Type B pancreatic cell (in vitro differentiated cells): ENCODE results near the gene USP34. TPM values are rescaled to one million over a fixed set of nuclear protein-coding genes. Genes with fewer than 3 reads are reported as not detected.
A peak's percentile ranks its signal among the peaks of the same experiment; 100 is the strongest.
"Not testable (repeated sequence)": the region's sequence is repeated elsewhere in the genome, so short reads cannot be mapped to it uniquely, and the experiment has no call there.

Experiments used
- DNase-seq: peaks from one replicate; pipeline ENCODE4 v3.0.0; 2021; ENCODE audit warnings: mixed read lengths; ENCODE audit not compliant: unreplicated experiment; ENCODE audit errors: extremely low spot score
- H3K27ac Mint-ChIP-seq: 2 replicates; pipeline ENCODE4 v1.8.0; 2021; ENCODE audit warnings: mild to moderate bottlenecking, mixed read lengths
- H3K27me3 Mint-ChIP-seq: 2 replicates; pipeline ENCODE4 v1.8.0; 2021; ENCODE audit warnings: mixed read lengths
- H3K36me3 Mint-ChIP-seq: 2 replicates; pipeline ENCODE4 v1.8.0; 2021; ENCODE audit warnings: mixed read lengths
- H3K4me1 Mint-ChIP-seq: one replicate; pipeline ENCODE4 v1.8.0; 2021; ENCODE audit warnings: mixed read lengths; ENCODE audit not compliant: unreplicated experiment
- H3K4me3 Mint-ChIP-seq: 2 replicates; pipeline ENCODE4 v1.8.0; 2021; ENCODE audit warnings: mild to moderate bottlenecking, mixed read lengths
- H3K9me3 Mint-ChIP-seq: 2 replicates; pipeline ENCODE4 v1.8.0; 2021; ENCODE audit warnings: mixed read lengths
- total RNA-seq: library from RNA; stranded (reverse); gene quantifications from 2 replicates; pipeline ENCODE4 v1.2.1, GENCODE V29; 2021; ENCODE audit warnings: low replicate concordance
- TF ChIP-seq, protein P1 (sequence below): fragments of 200-600 bp; sonication (generic); conservative IDR thresholded peaks from 2 replicates; pipeline ENCODE4 v1.5.0; 2021; ENCODE audit warnings: antibody characterized with exemption, mild to moderate bottlenecking

Gene USP34
- total RNA-seq, 1 donor from 2014 or later = 94.7 TPM

- Mint-ChIP-seq H3K27me3 (no peaks in the 10 kb centered on the region), H3K36me3 (peaks cover 32% of the 10 kb centered on the region), H3K27ac (no peak overlapping the region), H3K4me1 (no peaks in the 10 kb centered on the region), H3K9me3 (no peaks in the 10 kb centered on the region), H3K4me3 (no peak overlapping the region)
- TF ChIP-seq, protein P1, sequence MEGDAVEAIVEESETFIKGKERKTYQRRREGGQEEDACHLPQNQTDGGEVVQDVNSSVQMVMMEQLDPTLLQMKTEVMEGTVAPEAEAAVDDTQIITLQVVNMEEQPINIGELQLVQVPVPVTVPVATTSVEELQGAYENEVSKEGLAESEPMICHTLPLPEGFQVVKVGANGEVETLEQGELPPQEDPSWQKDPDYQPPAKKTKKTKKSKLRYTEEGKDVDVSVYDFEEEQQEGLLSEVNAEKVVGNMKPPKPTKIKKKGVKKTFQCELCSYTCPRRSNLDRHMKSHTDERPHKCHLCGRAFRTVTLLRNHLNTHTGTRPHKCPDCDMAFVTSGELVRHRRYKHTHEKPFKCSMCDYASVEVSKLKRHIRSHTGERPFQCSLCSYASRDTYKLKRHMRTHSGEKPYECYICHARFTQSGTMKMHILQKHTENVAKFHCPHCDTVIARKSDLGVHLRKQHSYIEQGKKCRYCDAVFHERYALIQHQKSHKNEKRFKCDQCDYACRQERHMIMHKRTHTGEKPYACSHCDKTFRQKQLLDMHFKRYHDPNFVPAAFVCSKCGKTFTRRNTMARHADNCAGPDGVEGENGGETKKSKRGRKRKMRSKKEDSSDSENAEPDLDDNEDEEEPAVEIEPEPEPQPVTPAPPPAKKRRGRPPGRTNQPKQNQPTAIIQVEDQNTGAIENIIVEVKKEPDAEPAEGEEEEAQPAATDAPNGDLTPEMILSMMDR = no peak
- no peak for DNase-seq
These were observed 28.2 kb upstream of the USP34 start for GRCh38 chr2:61499060-61499459.

- Mint-ChIP-seq H3K9me3 (no peaks in the 10 kb centered on the region), H3K27me3 (no peaks in the 10 kb centered on the region), H3K27ac (no peak overlapping the region), H3K36me3 (peaks cover 36% of the 10 kb centered on the region), H3K4me3 (no peak overlapping the region), H3K4me1 (no peaks in the 10 kb centered on the region)
- DNase-seq = no peak
- TF ChIP-seq, protein P1 = no peak
These were observed 22.6 kb upstream of the USP34 start for GRCh38 chr2:61493523-61493942.

- no peaks in the 10 kb centered on the region for H3K4me1 Mint-ChIP-seq
- no peaks in the 10 kb centered on the region for H3K27me3 Mint-ChIP-seq
- H3K9me3 Mint-ChIP-seq = no peaks in the 10 kb centered on the region
- TF ChIP-seq, protein P1 = no peak
- no peak for DNase-seq
- H3K27ac Mint-ChIP-seq = no peak overlapping the region
- no peak overlapping the region for H3K4me3 Mint-ChIP-seq
- peaks cover 43% of the 10 kb centered on the region for H3K36me3 Mint-ChIP-seq
These were observed 21.6 kb upstream of the USP34 start for GRCh38 chr2:61492476-61492875.

DNA sequence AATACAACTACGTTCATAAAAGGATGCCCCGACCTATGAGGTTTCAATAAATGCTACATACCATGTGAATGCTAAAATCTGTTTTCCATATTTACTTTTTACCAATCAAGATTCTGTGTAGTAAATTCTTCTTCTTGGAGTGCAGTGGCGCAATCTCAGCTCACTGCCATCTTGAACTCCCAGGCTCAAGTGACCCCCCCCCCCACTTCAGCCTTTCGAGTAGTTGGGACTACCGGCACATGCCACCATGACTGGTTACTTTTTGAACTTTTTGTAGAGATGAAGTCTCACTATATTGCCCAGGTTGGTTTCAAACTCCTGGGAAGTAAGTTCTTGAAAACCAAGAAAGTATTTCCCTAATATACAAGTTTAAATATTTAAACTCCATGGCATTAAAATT lies 14.4 kb upstream of the USP34 start:
- no peak overlapping the region for H3K4me3 Mint-ChIP-seq
- TF ChIP-seq, protein P1 = no peak
- H3K27ac Mint-ChIP-seq = no peak overlapping the region
- H3K9me3 Mint-ChIP-seq = no peaks in the 10 kb centered on the region
- H3K36me3 Mint-ChIP-seq = peaks cover 47% of the 10 kb centered on the region
- H3K27me3 Mint-ChIP-seq = no peaks in the 10 kb centered on the region
- no peak for DNase-seq
- H3K4me1 Mint-ChIP-seq = no peaks in the 10 kb centered on the region

DNA sequence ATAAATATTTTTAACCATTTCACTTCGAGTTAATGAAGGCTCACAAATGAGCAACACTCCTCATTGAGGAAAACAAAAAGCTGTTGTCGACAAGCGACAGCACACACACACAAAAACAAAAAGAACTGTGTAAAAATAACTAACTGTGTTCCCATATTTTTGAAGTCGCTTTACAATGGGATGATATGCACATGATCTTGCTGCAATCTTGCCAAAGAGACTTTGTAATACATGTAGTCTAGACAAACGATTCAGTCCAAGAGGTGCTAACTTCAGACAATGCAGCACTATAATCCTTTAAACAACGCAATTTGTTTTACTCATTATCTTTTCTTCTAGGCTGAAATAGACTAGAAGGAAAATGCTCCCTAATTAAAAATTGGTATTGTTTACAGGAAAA lies 7.2 kb upstream of the USP34 start:
- TF ChIP-seq, protein P1 = no peak
- Mint-ChIP-seq H3K27me3 (no peaks in the 10 kb centered on the region), H3K27ac (no peak overlapping the region), H3K4me1 (no peaks in the 10 kb centered on the region), H3K36me3 (peaks cover 18% of the 10 kb centered on the region), H3K9me3 (no peaks in the 10 kb centered on the region), H3K4me3 (no peak overlapping the region)
- DNase-seq = no peak

DNA sequence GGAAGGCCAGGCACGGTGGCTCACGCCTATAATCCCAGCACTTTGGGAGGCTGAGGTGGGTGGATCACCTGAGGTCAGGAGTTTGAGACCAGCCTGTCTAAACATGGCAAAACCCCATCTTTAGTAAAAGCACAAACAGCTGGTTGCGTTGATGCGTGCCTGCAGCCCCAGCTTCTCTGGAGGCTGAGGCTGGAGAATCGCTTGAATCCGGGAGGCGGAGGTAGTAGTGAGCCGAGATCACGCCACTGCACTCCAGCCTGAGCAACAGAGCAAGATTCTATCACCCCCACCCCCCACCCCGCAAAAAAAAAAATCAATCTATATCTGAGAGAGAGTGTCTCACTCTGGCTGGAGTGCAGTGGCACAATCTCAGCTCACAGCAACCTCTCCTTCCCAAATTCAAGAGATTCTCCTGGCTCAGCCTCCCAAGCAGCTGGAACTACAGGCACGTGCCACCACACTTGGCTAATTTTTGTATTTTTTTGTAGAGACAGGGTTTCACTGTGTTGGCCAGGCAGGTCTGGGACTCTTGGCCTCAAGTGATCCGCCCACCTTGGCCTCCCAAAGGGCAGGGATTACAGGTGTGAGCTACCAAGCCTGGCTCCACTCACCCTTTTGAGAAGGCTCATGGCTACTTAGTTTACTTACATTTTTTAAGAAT lies 6.2 kb upstream of the USP34 start:
- H3K9me3 Mint-ChIP-seq, H3K27me3 Mint-ChIP-seq, DNase-seq, H3K4me3 Mint-ChIP-seq, H3K4me1 Mint-ChIP-seq: not testable (repeated sequence)
- H3K36me3 Mint-ChIP-seq = peaks cover 17% of the 10 kb centered on the region
- peak overlapping the region; percentile 23 for H3K27ac Mint-ChIP-seq
